Natural killer cell (primary cell): Measurements from ENCODE around the gene KIRREL1. TPM values are rescaled to one million over a fixed set of nuclear protein-coding genes. Genes with fewer than 3 reads are reported as not detected.

Experiments
- ATAC-seq, 3 donors: fragments of 150-1000 bp in 2 of 3; fragments of 200-7000 bp in 1 of 3; cut with Tn5 transposase; 1 replicate in 1 of 3; 2 replicates in 2 of 3; pipeline ENCODE4 v1.10.0; 2021; ENCODE audit warnings: mild to moderate bottlenecking in 2 of 3, moderate library complexity in 2 of 3
- DNase-seq, 2 donors: peaks; one replicate each; pipeline versions ENCODE4 v3.0.0 to v3.0.0-alpha.2; 2013 to 2021; ENCODE audit warnings: mixed read lengths in 1 of 2
- H3K27ac ChIP-seq: one replicate; pipeline ENCODE4 v1.5.1; 2013; ENCODE audit warnings: mild to moderate bottlenecking, low read length
- H3K27me3 ChIP-seq: one replicate; pipeline ENCODE4 v1.6.1; 2013; ENCODE audit warnings: low read length; ENCODE audit not compliant: control insufficient read depth, insufficient read depth
- H3K36me3 ChIP-seq: one replicate; pipeline ENCODE4 v1.6.1; 2013; ENCODE audit warnings: low read length; ENCODE audit not compliant: control insufficient read depth, insufficient read depth
- H3K4me1 ChIP-seq: one replicate; pipeline ENCODE4 v1.6.1; 2013; ENCODE audit warnings: low read length; ENCODE audit not compliant: control insufficient read depth, insufficient read depth
- H3K4me3 ChIP-seq: one replicate; pipeline ENCODE4 v1.5.1; 2013; ENCODE audit warnings: low read length
- H3K9me3 ChIP-seq: one replicate; pipeline ENCODE4 v1.6.1; 2013; ENCODE audit warnings: low read length; ENCODE audit not compliant: control insufficient read depth, insufficient read depth
- H3K27ac Mint-ChIP-seq, 2 donors: one replicate each; pipeline ENCODE4 v1.8.0; 2022; ENCODE audit warnings: mild to moderate bottlenecking in 2 of 2, mixed read lengths in 2 of 2, moderate library complexity in 1 of 2
- H3K27me3 Mint-ChIP-seq, 2 donors: one replicate each; pipeline ENCODE4 v1.8.0; 2022; ENCODE audit warnings: low read depth in 2 of 2, mixed read lengths in 2 of 2
- H3K36me3 Mint-ChIP-seq: one replicate; pipeline ENCODE4 v1.8.0; 2022; ENCODE audit warnings: mixed read lengths
- H3K4me1 Mint-ChIP-seq, 2 donors: one replicate each; pipeline ENCODE4 v1.8.0; 2022; ENCODE audit warnings: mixed read lengths in 2 of 2
- H3K4me3 Mint-ChIP-seq: one replicate; pipeline ENCODE4 v1.8.0; 2022; ENCODE audit warnings: mild to moderate bottlenecking, moderate library complexity, mixed read lengths
- H3K9me3 Mint-ChIP-seq, 2 donors: one replicate each; pipeline ENCODE4 v1.8.0; 2022; ENCODE audit warnings: mixed read lengths in 2 of 2
- WGBS: methylation state at CpG from one replicate; pipeline ENCODE4 v1.1.7; 2013; ENCODE audit warnings: missing lambda C conversion rate; ENCODE audit not compliant: insufficient coverage; 5-methylcytosine and 5-hydroxymethylcytosine counted together
- intact Hi-C: fragments of 100-400 bp; cut with micrococcal nuclease; formaldehyde crosslinking; loops from one replicate; pipeline ENCODE4 v1.14.2; 2022
- total RNA-seq, 4 donors: library from RNA; stranded (reverse); fragments of 120-200 nt in 1 of 4; gene quantifications; one replicate each; pipeline versions ENCODE4 v1.2.3 to v1.2.4, GENCODE V29; 2013 to 2022
- TF ChIP-seq, protein P1 (sequence below): fragments of 200-600 bp; IDR thresholded peaks from one replicate; pipeline ENCODE4 v1.8.0; 2022; ENCODE audit warnings: antibody characterized with exemption

KIRREL1 gene
- total RNA-seq, 3 donors from 2014 or later (not counting 1 experiment from before 2014, with no cell fraction given), result not detected

GRCh38 chr1:158002631-158003405 lies 9.4 kb downstream of the KIRREL1 start:
- no peaks in the 10 kb centered on the region for H3K36me3 ChIP-seq
- no peak overlapping the region for H3K27ac ChIP-seq
- 92% methylated on average over 14 of the region's 14 CpGs for WGBS
- no peaks in the 10 kb centered on the region for H3K4me1 ChIP-seq
- Mint-ChIP-seq H3K4me1 (no peaks in the 10 kb centered on the region), H3K27ac (no peak overlapping the region), H3K36me3 (no peaks in the 10 kb centered on the region), H3K4me3 (no peak overlapping the region), H3K27me3 (peaks cover 10 to 26% of the 10 kb centered on the region in 2 donors), H3K9me3 (no peaks in the 10 kb centered on the region)
- TF ChIP-seq, protein P1, sequence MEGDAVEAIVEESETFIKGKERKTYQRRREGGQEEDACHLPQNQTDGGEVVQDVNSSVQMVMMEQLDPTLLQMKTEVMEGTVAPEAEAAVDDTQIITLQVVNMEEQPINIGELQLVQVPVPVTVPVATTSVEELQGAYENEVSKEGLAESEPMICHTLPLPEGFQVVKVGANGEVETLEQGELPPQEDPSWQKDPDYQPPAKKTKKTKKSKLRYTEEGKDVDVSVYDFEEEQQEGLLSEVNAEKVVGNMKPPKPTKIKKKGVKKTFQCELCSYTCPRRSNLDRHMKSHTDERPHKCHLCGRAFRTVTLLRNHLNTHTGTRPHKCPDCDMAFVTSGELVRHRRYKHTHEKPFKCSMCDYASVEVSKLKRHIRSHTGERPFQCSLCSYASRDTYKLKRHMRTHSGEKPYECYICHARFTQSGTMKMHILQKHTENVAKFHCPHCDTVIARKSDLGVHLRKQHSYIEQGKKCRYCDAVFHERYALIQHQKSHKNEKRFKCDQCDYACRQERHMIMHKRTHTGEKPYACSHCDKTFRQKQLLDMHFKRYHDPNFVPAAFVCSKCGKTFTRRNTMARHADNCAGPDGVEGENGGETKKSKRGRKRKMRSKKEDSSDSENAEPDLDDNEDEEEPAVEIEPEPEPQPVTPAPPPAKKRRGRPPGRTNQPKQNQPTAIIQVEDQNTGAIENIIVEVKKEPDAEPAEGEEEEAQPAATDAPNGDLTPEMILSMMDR, result no peak
- no peak for DNase-seq
- ATAC-seq, result no peak
- H3K27me3 ChIP-seq, result no peaks in the 10 kb centered on the region
- no peak overlapping the region for H3K4me3 ChIP-seq
- H3K9me3 ChIP-seq, result no peaks in the 10 kb centered on the region
- intact Hi-C loops, result no loop called here

- Histone ChIP-seq H3K4me3 (no peak overlapping the region), H3K27ac (no peak overlapping the region)
Observed at GRCh38 chr1:158003406-158003800, 10.0 kb downstream of the KIRREL1 start.

GRCh38 chr1:158005224-158005623 lies 11.8 kb downstream of the KIRREL1 start:
- Mint-ChIP-seq H3K4me1 (no peaks in the 10 kb centered on the region), H3K9me3 (no peaks in the 10 kb centered on the region), H3K36me3 (no peaks in the 10 kb centered on the region), H3K27ac (no peak overlapping the region), H3K27me3 (peaks cover 10 to 26% of the 10 kb centered on the region in 2 donors), H3K4me3 (no peak overlapping the region)
- no peak for ATAC-seq
- TF ChIP-seq, protein P1, result no peak
- H3K9me3 ChIP-seq, result no peaks in the 10 kb centered on the region
- H3K27me3 ChIP-seq, result no peaks in the 10 kb centered on the region
- no peak for DNase-seq
- H3K36me3 ChIP-seq, result no peaks in the 10 kb centered on the region
- intact Hi-C loops, result no loop called here
- no peaks in the 10 kb centered on the region for H3K4me1 ChIP-seq
- 56% methylated on average over 1 of the region's 2 CpGs for WGBS
- no peak overlapping the region for H3K27ac ChIP-seq
- H3K4me3 ChIP-seq, result no peak overlapping the region

More at GRCh38 chr1:158003406-158003800, 10.0 kb downstream of the KIRREL1 start:
- no peaks in the 10 kb centered on the region for H3K4me1 ChIP-seq
- H3K27me3 ChIP-seq, result no peaks in the 10 kb centered on the region
- intact Hi-C loops, result no loop called here
- 28% methylated on average over 4 of the region's 5 CpGs for WGBS
- TF ChIP-seq, protein P1, result no peak
- no peak for ATAC-seq
- no peaks in the 10 kb centered on the region for H3K36me3 ChIP-seq
- Mint-ChIP-seq H3K27me3 (peaks cover 10 to 26% of the 10 kb centered on the region in 2 donors), H3K9me3 (no peaks in the 10 kb centered on the region), H3K27ac (no peak overlapping the region), H3K36me3 (no peaks in the 10 kb centered on the region), H3K4me3 (no peak overlapping the region), H3K4me1 (no peaks in the 10 kb centered on the region)
- no peak for DNase-seq
- H3K9me3 ChIP-seq, result no peaks in the 10 kb centered on the region

DNA sequence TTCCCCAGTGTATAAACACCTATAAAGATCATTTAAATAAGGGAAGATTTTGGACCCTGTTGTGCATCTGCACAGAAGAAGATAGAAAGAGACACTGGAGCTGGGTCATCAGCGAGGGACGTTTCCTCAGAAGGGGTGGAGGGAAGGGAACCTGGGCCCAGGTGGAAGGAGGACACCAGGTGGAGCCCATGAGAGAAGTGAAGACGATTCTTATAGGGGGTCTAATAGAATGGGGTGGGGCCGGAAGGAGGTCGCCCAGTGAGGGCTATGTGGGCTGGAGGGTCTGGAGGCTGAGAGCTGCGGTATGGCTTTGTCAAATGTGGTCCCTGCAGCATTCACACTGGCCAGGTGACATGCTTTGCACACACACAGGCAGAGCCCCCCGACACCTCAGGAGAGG lies 13.7 kb downstream of the KIRREL1 start:
- Mint-ChIP-seq H3K36me3 (no peaks in the 10 kb centered on the region), H3K4me1 (no peaks in the 10 kb centered on the region), H3K27me3 (peaks cover 10 to 20% of the 10 kb centered on the region in 2 donors), H3K4me3 (no peak overlapping the region), H3K9me3 (no peaks in the 10 kb centered on the region), H3K27ac (no peak overlapping the region)
- H3K4me3 ChIP-seq, result no peak overlapping the region
- no peaks in the 10 kb centered on the region for H3K9me3 ChIP-seq
- no peaks in the 10 kb centered on the region for H3K27me3 ChIP-seq
- intact Hi-C loops, result no loop called here
- no peak overlapping the region for H3K27ac ChIP-seq
- H3K4me1 ChIP-seq, result no peaks in the 10 kb centered on the region
- DNase-seq (no peak), ATAC-seq (no peak)
- WGBS, result 84% methylated on average over 7 of the region's 7 CpGs
- TF ChIP-seq, protein P1, result no peak
- H3K36me3 ChIP-seq, result no peaks in the 10 kb centered on the region
